CD4-positive, alpha-beta T cell treated with Interleukin-1 beta for 1 hour (primary cell): ENCODE data around the gene PRR9.
"Not testable (repeated sequence)": the region's sequence is repeated elsewhere in the genome, so short reads cannot be mapped to it uniquely, and the experiment has no call there.

Experiments
- DNase-seq, 2 donors: peaks; one replicate each; pipeline ENCODE4 v3.0.0-alpha.2; 2020 to 2022

PRR9 gene

DNA sequence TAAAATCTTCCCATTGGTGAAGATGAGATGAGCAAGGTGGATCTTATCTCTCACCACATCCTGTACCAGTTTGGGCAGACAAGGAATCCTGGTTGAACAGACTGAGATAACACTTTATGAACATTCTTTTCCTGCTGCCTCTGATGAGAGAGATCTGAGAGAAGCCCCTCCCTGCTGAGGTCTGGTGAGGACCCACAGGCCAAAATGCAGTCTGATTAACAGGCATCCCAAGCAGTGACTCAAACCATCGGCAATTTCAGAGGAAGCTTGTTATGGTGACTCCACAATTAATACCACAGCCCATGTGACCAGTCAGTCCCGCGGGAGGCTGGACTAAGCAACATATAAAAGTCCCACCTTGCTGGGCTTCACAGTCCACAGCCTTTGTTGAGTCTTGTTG, at the start of gene PRR9:
PRR9 (plus strand) TSS at position 373 of the 400 bp plus-strand sequence. CDS start 561 bp downstream, outside the sequence.
- DNase-seq, result no peak

GRCh38 chr1:153168686-153169085, 48.7 kb upstream of the PRR9 start:
- DNase-seq, result no peak

GRCh38 chr1:153174624-153175023, 42.8 kb upstream of the PRR9 start:
- no peak for DNase-seq

GRCh38 chr1:153178922-153179321, 38.5 kb upstream of the PRR9 start:
- DNase-seq, result no peak

DNA sequence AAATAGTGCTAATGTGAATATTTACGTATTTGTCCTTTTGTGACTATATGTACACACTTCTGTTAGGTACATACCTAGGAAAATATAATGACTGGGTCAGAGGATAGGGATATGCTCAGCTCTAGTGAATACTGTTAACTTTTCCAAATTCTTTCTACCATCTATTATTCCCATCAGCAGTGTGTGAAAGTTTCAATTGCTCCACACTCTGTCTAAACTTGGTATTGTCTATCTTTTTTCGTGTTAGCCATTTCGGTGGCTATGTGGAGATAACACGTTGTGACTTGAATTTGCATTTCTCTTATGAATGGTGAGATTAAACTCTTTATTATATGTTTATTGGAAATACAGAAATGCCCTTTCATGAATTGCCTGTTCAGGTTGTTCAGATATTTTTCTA, 36.8 kb upstream of the PRR9 start:
- no peak for DNase-seq

DNA sequence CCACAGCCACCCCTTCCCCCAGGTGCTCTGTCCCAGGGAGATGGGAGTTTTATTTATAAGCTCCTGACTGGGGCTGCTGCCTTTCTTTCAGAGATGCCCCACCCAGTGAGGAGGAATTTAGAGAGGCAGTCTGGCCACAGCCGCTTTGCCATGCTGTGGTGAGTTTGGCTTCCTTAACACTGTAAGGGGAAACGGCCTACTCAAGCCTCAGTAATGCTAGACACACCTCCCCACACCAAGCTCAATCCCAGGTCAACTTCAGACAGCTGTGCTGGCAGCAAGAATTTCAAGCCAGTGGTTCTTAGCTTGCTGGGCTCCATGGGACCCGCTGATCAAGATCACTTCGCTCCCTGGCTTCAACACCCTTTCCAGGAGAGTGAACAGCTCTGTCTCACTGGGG, 29.1 kb upstream of the PRR9 start:
- not testable (repeated sequence) for DNase-seq

DNA sequence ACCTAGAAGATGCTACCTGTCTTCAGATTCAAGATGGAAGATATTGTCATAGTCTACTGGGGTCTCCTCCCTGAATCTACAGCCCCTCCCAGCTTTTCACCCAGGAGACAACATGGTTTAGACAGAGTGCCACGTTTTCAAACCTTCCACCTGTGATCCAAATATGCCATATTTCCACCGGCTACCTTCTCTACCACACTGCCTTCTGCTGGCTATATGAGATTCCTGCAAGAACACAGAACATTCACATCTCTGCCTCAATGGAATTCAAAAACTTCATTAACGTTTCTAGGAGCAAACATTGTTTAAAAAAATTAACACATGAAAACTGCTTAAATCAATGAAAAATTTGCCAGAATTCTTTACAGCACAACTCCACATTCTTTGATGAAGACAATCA, 27.0 kb upstream of the PRR9 start:
- DNase-seq, result no peak

GRCh38 chr1:153192697-153193096, 24.7 kb upstream of the PRR9 start:
- DNase-seq, result no peak

DNA sequence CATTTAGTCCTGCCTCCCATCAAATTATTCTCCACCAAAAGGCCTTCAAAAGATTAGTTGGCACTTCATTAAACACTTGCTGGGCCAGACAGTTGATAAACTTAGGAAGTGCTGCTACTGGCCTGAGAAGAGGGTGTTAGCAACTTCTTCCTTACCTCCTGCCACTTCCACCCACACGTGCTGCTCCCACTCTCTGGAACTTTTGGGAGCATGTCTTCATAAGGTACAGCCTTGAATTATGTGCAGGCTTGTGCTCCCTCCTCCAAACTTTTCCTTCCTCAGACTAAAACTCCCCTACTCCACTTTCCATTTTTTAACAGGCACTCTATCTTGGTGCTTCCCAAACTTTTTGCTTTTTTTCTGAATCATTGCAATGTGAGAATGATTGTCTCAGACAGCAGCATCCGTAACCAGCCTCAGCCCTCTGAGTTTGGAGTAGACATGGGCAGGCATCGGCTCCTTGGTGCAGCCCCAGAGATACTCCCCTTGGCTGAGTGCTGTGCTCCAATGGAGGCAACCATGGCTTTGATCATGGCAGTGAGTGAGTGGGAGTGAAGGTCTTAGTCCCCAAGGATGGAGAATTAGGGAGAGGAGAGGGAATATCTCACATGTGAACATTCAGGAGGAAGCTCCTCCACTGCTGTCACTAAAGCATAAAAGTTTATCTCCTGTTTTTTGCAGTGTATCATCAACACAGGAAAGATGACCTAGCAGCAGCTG, 22.9 kb upstream of the PRR9 start:
- no peak for DNase-seq

DNA sequence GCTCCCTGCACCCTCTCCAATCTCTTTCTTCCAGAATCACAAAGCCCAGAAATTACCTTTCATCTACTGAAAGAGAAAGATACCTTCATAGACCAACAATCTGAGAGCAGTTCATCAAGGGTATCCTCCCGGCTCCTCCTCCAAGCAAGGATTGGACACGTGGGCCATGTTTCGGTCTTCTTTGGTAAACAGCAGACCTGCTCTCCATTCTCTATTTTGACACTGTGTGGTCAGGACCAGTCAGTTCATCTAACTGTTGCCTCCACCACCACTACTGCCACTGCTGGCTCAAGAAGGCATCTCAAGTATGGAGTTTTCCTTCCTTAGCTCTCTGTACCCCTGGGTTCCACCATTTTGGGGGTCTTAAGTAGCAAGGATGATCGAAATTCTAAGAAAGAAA, 22.2 kb upstream of the PRR9 start:
- DNase-seq, result no peak

DNA sequence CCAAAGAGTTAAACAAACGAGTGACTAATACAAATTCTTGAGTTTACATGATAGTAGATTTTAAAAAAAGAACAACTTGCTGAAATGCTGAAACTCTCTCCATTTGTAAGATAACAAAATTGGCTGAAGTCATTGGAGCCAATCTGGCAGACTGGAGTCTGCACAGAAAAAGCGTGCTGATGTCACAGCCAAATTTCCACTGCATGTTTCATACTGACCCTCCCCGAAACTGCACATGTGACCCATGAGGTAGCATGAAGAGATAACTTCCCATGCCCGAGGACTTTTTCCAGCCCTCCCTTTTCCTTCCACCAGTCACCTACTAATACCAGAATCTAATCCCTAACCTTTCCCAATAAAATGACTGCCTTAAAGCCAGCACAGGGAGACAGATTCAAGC, 15.4 kb upstream of the PRR9 start:
- no peak for DNase-seq

GRCh38 chr1:153203130-153203529, 14.3 kb upstream of the PRR9 start, which contains the start of gene LELP1:
Gene LELP1 (plus strand): TSS chr1:153203430. CDS start chr1:153204708, 1,278 bp downstream.
- DNase-seq, result no peak

DNA sequence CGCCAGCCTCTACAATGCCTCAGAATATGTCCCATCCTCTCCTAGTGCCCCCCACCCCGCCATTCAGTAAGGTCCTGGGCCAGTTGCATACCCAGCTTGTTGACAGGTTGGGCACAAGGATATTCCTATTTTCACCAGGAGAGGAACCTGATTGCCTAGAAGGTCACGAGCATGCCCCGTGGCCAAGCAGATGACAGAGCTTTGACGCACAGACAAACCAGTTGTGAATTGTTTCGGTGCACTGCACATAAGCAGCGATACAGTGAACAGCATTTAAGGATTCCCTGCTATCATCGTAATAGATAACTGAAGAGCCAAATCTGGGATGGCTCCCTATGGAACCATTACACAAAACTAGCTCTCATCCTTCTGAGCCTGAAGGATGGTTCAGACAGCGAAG, 10.8 kb upstream of the PRR9 start:
- no peak for DNase-seq

DNA sequence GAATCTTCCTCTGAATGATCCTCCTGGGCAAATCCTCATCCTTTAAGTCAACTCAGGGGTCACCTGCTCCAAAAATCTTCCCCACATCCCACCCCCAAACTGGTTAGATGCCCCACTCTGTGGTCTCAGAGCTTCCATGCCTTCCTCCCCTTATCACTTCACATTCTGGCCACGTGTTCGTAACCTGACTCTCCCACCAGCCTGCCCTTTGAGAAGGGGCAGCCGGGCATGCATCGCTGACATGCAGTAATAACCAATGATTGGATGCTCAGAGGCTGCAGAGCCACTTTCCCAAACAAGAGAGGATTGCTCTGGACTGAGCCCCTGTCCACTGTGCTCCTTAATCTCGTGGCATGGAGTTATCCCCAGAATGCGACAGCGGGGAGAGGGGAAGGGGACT, 7.2 kb upstream of the PRR9 start:
- no peak for DNase-seq

GRCh38 chr1:153212201-153212600, 5.2 kb upstream of the PRR9 start:
- no peak for DNase-seq

- DNase-seq, result no peak
Observed at GRCh38 chr1:153213519-153213918, 3.9 kb upstream of the PRR9 start.

GRCh38 chr1:153217744-153218416, 496 bp downstream of the PRR9 start:
- no peak for DNase-seq

- no peak for DNase-seq
Observed at GRCh38 chr1:153220606-153221303, 3.4 kb downstream of the PRR9 start.

GRCh38 chr1:153223040-153223891, 5.9 kb downstream of the PRR9 start:
- DNase-seq, result peak; percentile 36 to 44

GRCh38 chr1:153227810-153228209, 10.4 kb downstream of the PRR9 start:
- DNase-seq, result no peak

DNA sequence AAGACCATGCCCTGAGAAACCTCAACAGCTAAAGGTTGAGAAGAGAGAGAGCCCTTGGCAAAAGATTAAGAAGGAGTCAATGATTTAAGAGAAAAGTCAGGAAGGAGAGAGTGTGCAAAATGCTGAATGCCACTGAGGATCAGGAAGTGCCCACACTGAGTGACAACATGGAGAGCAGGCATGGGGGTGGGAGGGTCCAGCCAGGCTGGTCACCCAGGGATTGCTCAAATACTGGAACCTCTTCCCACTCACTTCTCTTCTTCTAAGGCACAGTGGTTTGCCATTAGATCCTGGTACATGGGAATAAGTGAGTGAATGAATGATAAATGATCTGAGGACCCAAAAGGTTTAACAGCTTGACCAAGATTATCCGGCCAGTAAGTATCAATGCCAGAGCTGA, 11.1 kb downstream of the PRR9 start:
- DNase-seq, result no peak

DNA sequence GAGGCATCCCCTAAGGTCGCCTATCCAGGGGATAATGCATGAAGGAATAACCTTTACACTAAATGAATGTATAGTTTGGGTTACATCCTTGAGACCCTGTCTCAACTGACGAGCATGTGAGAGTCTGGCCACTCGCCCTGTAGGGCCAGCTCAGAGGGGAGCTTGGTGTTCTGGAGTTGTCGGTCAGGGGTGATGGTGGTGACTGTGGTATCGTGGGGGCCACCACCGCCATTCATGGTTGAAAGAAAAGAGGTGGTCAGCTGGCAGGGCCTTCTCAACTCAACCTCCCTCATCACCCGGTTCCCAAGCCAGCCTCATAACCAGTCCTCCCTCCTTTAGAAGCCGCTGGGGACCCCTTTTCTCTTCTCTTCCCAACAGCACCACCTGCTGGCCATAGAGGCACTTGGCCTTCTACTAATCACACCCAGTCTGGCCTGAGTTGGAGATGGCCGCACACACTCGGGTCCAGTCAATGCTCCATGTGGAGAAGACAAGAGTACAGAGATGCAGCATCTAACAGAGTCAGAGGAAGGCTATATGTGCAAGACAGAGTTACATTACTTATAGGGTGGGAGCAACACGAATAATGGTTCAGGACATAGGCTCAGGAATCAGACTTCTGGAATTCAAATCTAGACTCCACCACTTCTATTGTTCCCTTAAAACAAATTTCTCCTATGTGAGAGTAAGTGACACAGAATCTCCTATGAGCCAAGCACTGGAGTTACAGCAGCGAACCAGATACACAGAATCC, 11.9 kb downstream of the PRR9 start:
- DNase-seq, result peak in 1 of 2 donors; percentile 7
